Renal pelvis (tissue), 4 donors: ENCODE results near the gene ANXA8L1. TPM values are rescaled to one million over a fixed set of nuclear protein-coding genes. Genes with fewer than 3 reads are reported as not detected.
"Not testable (repeated sequence)": the region's sequence is repeated elsewhere in the genome, so short reads cannot be mapped to it uniquely, and the experiment has no call there.

ENCODE experiments used
- DNase-seq: peaks from one replicate; pipeline ENCODE4 v3.0.0-alpha.2; 2013
- polyA plus RNA-seq, 3 donors: library from polyadenylated mRNA; unstranded; fragments of 120-200 nt; gene quantifications; one replicate each; pipeline ENCODE4 v1.2.1, GENCODE V29; 2013; ENCODE audit not compliant: insufficient read length in 3 of 3

ANXA8L1 gene
- polyA plus RNA-seq, 3 donors = 0.30 TPM; not detected in 2

DNA sequence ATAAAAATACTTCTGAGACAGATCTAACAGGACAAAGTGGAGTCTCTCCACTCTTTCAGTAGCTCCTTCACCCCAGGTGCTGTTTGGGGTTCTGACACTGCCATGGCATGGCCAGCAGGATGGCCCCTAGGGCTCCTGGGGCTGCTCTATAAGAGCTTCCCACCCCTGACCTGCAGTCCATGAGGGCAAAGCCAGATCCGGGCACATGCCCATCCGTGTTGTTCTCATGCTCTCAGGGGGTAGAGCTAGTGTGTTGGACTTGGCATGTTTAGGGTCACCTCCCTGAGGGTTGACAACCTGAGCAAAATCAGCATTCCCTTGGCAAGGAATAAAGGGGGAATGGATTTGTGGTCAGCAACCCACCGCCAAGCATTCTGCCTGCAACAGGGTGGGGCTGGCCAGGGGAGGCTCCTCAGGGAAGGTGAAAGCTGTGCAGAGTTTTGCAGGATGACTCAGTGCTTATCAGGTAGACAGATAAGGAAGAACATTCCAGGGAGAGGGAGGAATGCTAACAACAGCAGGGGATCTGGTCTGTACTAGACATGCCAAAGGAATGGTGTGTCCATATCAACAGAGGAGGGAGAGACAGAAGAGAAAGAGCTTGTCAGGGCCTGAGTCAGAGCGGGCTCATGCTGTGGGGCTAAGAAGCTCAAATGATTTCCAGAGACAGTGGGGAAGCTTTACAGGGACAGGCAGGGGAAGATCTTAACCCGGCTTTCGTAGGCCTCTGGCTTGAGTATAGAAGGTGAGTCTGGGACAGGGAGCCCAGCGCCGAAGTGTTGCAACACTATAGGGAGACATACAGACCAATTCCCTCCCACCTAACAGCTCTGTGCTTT, 21.1 kb downstream of the ANXA8L1 start:
- DNase-seq = not testable (repeated sequence)

DNA sequence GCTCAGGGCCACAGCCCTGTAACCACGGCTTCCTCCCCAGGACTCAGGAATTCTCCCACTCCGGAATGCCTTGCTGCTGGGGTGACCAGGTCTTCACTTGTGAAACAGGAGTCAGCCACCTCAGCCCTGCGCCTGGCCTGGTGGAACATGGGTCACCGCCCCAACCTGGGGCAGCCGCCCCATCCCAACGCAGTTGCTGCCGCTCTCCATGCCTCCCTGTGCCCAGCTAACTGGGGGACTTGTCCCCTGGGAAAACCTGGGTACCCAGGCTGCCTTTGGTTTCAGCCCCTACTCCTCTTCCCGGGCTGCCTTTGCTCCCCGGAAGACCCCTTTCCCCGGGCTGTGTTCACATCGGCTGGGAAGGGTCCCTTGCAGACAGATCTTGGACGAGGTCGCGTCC, 22.2 kb downstream of the ANXA8L1 start:
- not testable (repeated sequence) for DNase-seq

DNA sequence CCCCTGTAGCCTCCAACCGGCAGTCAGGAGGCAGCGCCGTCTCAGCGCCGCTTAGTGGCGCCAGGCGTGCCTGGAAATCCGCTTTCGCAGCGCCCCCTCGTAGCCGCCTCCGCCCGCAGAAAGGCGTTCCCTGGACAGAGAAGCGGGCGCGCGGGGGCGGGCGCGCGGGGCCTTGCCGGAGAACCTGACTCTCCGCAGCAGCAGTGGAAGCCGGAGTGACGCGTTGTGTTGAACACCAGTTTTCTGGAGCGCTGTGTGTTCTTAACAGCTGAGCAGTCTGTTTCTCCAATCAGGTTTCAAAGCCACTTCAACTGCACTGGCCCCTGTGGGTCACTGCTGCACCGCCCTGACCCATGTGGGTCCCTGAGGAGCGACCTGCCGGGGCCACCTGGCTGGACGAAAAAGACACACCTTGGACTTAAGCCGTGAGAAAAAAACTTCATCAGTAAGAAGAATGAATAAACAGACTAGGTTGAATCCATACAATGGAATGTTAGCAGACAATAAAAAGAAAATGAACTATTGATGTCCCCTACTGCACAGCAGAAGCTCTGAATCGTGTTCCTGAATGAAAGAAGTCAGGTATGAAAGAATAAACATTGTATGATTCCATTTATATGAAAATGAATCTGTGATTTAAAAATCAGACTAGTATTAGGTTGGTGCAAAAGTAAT, 22.8 kb downstream of the ANXA8L1 start:
- DNase-seq = peak; percentile 1

DNA sequence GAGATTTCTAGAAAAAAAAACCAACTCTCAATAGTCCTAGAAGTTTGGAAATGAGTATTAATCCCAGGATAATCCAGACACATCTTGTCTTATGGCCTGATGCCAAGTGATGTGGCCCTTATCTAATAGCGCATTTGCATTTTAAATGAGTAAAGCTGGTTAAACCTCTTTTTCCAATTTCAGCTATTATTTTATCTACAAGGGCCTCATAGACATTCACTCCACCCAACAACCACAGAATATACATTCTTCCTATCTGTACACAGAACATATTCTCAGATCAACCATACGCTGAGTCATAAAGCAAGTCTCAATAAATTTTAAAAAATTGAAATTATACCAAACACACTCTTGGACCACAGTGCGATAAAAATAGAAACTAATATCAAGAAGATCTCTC, 34.0 kb downstream of the ANXA8L1 start:
- not testable (repeated sequence) for DNase-seq

DNA sequence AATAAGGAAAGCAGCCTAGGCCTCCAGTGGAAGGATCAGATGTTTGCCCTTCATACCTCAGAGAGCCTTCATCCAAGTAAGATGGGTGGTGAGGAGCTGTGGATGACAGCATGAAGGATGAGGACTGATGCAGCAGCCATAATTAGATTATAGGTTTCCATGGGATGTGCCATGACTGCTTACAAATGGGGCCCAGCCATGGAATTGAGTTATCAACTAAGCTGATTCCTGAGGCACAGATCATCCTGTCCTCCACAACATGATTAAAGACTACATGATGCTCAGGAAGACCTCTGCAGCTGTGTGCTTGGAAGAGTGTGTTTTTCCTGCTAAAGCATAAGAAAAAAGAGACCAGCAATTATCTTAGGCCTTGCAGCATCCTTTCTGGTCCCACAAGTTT, 35.5 kb downstream of the ANXA8L1 start:
- DNase-seq = not testable (repeated sequence)

DNA sequence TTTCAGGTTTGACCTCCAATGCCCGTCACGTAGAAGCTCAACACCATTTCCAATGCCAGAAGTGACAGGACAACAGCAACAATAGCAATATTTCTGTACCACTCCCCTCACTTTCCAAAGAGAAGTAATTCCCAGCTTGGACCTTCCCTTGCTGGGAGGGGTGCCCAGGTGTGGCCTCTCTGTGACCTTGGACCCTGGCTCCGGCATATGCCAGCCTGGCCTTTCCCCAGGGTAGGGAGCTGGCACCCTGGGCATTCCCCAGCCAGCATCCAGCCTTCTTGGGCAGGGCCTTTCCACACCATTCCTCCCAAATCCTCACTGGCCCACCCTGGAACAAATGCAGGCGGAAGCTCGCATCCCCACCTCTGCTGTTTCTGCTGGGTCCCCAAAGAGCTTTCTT, 37.1 kb downstream of the ANXA8L1 start:
- DNase-seq = not testable (repeated sequence)

DNA sequence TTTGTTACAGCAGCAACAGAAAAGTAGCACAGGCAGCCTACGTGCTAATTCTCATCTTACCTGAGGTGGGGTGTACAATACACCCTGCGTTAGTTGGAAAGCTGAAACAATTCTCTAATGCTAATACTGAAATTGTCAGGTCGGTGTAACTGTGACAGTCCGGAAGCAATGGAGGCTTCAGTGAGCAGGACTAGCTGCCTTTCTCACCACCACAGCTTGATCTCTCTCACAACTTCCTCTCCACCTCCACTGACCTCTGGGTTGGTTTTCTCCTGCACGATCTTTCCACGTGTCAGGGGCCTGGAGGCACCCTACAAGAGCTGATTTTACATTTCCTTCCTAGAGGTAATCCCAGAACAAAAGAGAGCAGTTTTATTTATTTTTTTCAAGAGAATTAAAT, 39.7 kb downstream of the ANXA8L1 start:
- not testable (repeated sequence) for DNase-seq

DNA sequence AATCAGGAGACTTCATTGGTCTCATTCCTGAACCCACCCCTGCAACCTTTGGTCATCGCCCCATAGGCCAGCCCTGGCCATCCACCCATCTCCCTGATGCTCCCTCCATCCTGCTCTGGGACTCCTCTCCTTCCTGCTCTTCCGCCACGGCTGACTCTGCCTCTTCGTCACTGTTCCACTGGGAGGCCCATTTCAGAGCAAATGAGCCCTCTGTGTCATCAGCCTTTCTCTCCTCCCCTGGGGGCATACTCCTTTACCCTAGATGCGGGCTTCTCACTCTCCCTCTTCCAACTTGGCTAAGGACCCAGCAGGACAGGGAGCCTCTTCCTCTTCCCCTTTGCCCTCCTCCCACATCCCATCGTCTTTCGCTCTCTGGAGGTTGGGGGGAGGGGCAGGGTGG, 42.7 kb downstream of the ANXA8L1 start:
- DNase-seq = not testable (repeated sequence)

DNA sequence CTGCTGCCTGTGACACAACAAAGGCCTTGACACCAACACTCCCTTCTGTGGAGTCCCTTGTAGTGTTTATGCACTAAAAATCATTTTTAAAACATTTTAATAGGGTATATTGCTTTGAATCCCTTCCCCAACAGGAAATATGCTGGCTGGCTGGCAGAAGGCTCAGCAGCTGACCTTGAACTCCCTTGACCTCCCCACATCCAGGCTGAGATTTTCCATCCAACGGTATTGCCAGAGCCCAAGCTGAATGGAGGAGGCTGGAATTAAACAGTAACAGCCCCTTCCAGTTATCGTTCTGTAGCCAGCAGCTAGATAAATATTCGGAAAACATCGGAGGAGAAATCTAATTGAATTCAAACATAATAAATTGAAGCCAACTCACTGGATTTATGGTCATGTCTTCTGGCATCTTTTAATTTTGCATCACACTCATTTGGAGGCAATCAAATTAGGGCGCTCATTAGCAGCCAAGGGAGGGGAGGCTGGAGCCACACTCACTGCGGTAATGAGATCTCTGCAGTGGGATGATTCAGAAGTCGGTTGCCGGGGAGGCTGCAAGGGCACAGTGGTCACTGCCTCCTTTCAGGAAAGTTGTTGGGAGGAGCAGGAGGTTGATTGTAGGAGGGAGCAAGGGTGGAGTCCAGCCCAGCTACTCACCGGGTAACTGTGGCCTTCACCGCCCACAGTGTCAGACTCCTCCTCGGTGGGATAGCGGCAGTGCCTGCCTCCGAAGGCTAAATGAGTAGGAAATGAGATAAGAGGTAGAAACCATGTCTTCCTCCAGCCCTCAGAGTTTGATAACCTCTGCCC, 44.2 kb downstream of the ANXA8L1 start:
- DNase-seq = not testable (repeated sequence)

DNA sequence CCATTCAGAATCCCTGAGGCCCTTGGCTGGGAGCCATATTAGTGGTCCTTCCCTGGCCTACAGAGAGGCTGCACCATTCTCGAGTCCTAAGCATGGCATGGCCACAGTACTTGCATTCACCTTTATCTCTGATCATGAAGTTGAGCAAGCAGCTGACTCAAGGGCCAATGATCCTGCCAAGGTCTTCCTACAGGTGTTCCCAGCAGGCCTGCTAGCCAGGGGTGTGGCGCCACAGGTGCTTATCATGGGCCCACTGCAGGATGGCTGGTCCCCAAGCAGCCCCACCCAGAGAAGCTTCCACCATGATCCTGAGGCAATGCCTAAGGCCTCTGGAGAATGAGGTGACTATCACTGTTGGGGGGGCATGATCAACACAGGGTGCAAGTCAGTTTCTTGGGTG, 48.0 kb downstream of the ANXA8L1 start:
- not testable (repeated sequence) for DNase-seq

DNA sequence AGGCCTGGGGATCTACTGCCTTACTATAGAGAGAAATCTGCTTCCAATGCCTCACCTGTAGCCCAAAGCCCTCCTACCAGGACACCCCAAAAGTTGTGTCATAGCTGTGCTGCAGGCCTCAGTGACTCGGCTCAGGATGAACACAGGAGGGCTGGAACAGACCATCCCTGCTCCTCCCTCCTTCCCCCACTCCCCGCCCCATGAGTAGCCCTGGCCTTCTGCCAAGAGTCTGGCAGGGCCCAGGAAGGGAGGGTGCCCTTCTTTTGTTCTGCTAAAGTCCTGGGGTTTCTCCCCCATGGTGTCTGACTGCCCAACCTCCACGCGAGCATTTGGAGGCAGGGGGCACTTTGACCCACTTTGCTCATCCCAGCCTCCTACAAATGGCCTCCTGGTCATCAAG, 65.4 kb downstream of the ANXA8L1 start:
- not testable (repeated sequence) for DNase-seq

Other genes with a start within 250 kb of the ANXA8L1 start
- gene ANTXRL, start 88.8 kb upstream of the ANXA8L1 start, polyA plus RNA-seq = not detected
- under 1 TPM in 1 of 3 donors, not detected in 2; 0.09 TPM for gene NPY4R, start 90.2 kb downstream of the ANXA8L1 start, polyA plus RNA-seq
- 1 to 10 TPM; 3.7 to 9.0 (median 7.8) TPM for gene GPRIN2, start 180.9 kb downstream of the ANXA8L1 start, polyA plus RNA-seq
- 10 to 100 TPM in 2 of 3 donors, 1 to 10 TPM in 1; 4.3 to 12.1 (median 10.4) TPM for gene SYT15, start 203.4 kb downstream of the ANXA8L1 start, polyA plus RNA-seq